ENCODE results near the gene APBA1. TPM values are rescaled to one million over a fixed set of nuclear protein-coding genes. Genes with fewer than 3 reads are reported as not detected.

APBA1 gene
- total RNA-seq, 1 donor from 2014 or later, result 20.9 TPM

- DNase-seq (ENCODE audit: low spot score), result no peak
Measured at GRCh38 chr9:69535286-69535832, 136.8 kb downstream of the APBA1 start.

- no peak for DNase-seq (ENCODE audit: low spot score)
Measured at GRCh38 chr9:69532396-69532795, 139.8 kb downstream of the APBA1 start.

GRCh38 chr9:69527454-69527853, 144.7 kb downstream of the APBA1 start:
- DNase-seq (ENCODE audit: low spot score), result no peak

GRCh38 chr9:69526699-69527098, 145.5 kb downstream of the APBA1 start:
- DNase-seq (ENCODE audit: low spot score), result no peak

- DNase-seq (ENCODE audit: low spot score), result no peak
Measured at GRCh38 chr9:69519470-69520240, 152.5 kb downstream of the APBA1 start.

- DNase-seq (ENCODE audit: low spot score), result no peak
Measured at GRCh38 chr9:69516353-69517322, 155.5 kb downstream of the APBA1 start.

GRCh38 chr9:69515810-69516209, 156.4 kb downstream of the APBA1 start:
- no peak for DNase-seq (ENCODE audit: low spot score)

GRCh38 chr9:69513141-69513820, 158.9 kb downstream of the APBA1 start:
- no peak for DNase-seq (ENCODE audit: low spot score)

GRCh38 chr9:69504058-69504457, 168.1 kb downstream of the APBA1 start:
- DNase-seq (ENCODE audit: low spot score), result no peak

GRCh38 chr9:69502671-69503301, 169.4 kb downstream of the APBA1 start:
- no peak for DNase-seq (ENCODE audit: low spot score)

GRCh38 chr9:69500896-69501295, 171.3 kb downstream of the APBA1 start:
- DNase-seq (ENCODE audit: low spot score), result no peak

- no peak for DNase-seq (ENCODE audit: low spot score)
Measured at GRCh38 chr9:69499959-69500358, 172.2 kb downstream of the APBA1 start.

- DNase-seq (ENCODE audit: low spot score), result no peak
Measured at GRCh38 chr9:69499407-69499806, 172.8 kb downstream of the APBA1 start.

- DNase-seq (ENCODE audit: low spot score), result no peak
Measured at GRCh38 chr9:69498470-69498869, 173.7 kb downstream of the APBA1 start.

- no peak for DNase-seq (ENCODE audit: low spot score)
Measured at GRCh38 chr9:69497816-69498215, 174.4 kb downstream of the APBA1 start.

- DNase-seq (ENCODE audit: low spot score), result no peak
Measured at GRCh38 chr9:69496846-69497450, 175.2 kb downstream of the APBA1 start.

GRCh38 chr9:69495296-69495695, 176.9 kb downstream of the APBA1 start:
- DNase-seq (ENCODE audit: low spot score), result no peak

GRCh38 chr9:69494763-69495162, 177.4 kb downstream of the APBA1 start:
- DNase-seq (ENCODE audit: low spot score), result no peak

- DNase-seq (ENCODE audit: low spot score), result no peak
Measured at GRCh38 chr9:69494208-69494607, 178.0 kb downstream of the APBA1 start.

GRCh38 chr9:69486498-69486897, 185.7 kb downstream of the APBA1 start:
- no peak for DNase-seq (ENCODE audit: low spot score)

- DNase-seq (ENCODE audit: low spot score), result no peak
Measured at GRCh38 chr9:69485466-69485865, 186.7 kb downstream of the APBA1 start.
